ENCODE results near the gene NOSIP.

NOSIP gene

GRCh38 chr19:49594993-49595818, 14.8 kb upstream of the NOSIP start:
- TF ChIP-seq CTCF (IDR thresholded peaks at IDR 0.05; ENCODE audit: low read depth, low read length, missing control alignments), result no peak
- no peak for DNase-seq (ENCODE audit: low read depth)
- no peak overlapping the region for H3K4me3 ChIP-seq (ENCODE audit: low read depth, low read length)

- DNase-seq (ENCODE audit: low read depth), result no peak
- TF ChIP-seq CTCF (IDR thresholded peaks at IDR 0.05; ENCODE audit: low read depth, low read length, missing control alignments), result no peak
- H3K4me3 ChIP-seq (ENCODE audit: low read depth, low read length), result no peak overlapping the region
Observed at GRCh38 chr19:49594157-49594992, 14.0 kb upstream of the NOSIP start.

- no peak for TF ChIP-seq CTCF (IDR thresholded peaks at IDR 0.05; ENCODE audit: low read depth, low read length, missing control alignments)
- H3K4me3 ChIP-seq (ENCODE audit: low read depth, low read length), result peak overlapping the region; percentile 71
- peak; percentile 76 for DNase-seq (ENCODE audit: low read depth)
Observed at GRCh38 chr19:49593233-49594113, 13.1 kb upstream of the NOSIP start.

- no peak for TF ChIP-seq CTCF (IDR thresholded peaks at IDR 0.05; ENCODE audit: low read depth, low read length, missing control alignments)
- peak overlapping the region; percentile 71 for H3K4me3 ChIP-seq (ENCODE audit: low read depth, low read length)
- no peak for DNase-seq (ENCODE audit: low read depth)
Observed at GRCh38 chr19:49592486-49593232, 12.3 kb upstream of the NOSIP start.

GRCh38 chr19:49591731-49592485, 11.6 kb upstream of the NOSIP start:
- no peak for TF ChIP-seq CTCF (IDR thresholded peaks at IDR 0.05; ENCODE audit: low read depth, low read length, missing control alignments)
- no peak for DNase-seq (ENCODE audit: low read depth)

More at GRCh38 chr19:49591731-49592485, 11.6 kb upstream of the NOSIP start:
- H3K4me3 ChIP-seq (ENCODE audit: low read depth, low read length), result peak overlapping the region; percentile 71

Data from GM12864 (cell line).